GM13976 (cell line): ENCODE measurements around the gene PGS1.

Source experiments
- DNase-seq: peaks from one replicate; pipeline ENCODE4 v3.0.0; 2012; ENCODE audit warnings: low spot score
- CTCF ChIP-seq: IDR thresholded peaks from 2 replicates; pipeline ENCODE4 v1.5.1; 2012; ENCODE audit warnings: borderline replicate concordance, mild to moderate bottlenecking; ENCODE audit not compliant: insufficient read depth; ENCODE audit errors: extremely low read depth, missing control alignments, control extremely low read depth
- in situ Hi-C: fragments of 300-500 bp; cut with MboI; formaldehyde crosslinking; loops from one replicate; pipeline ENCODE4 v1.12.0; 2022; ENCODE audit warnings: low sequenced_read_pairs, mixed read lengths, inconsistent platforms; ENCODE audit not compliant: unreplicated experiment

PGS1 gene

GRCh38 chr17:78454346-78454745, 75.9 kb downstream of the PGS1 start:
- DNase-seq, result no peak
- in situ Hi-C loops, result no loop called here
- no peak for TF ChIP-seq CTCF

GRCh38 chr17:78458091-78458490, 79.6 kb downstream of the PGS1 start:
- in situ Hi-C loops, result no loop called here
- DNase-seq, result no peak

GRCh38 chr17:78458736-78459335, 80.4 kb downstream of the PGS1 start:
- no peak for DNase-seq
- no peak for TF ChIP-seq CTCF
- in situ Hi-C loops, result no loop called here

More at GRCh38 chr17:78458091-78458490, 79.6 kb downstream of the PGS1 start:
- no peak for TF ChIP-seq CTCF

GRCh38 chr17:78459696-78460095, 81.2 kb downstream of the PGS1 start:
- no peak for TF ChIP-seq CTCF
- no peak for DNase-seq
- in situ Hi-C loops, result no loop called here

- DNase-seq, result no peak
- in situ Hi-C loops, result no loop called here
- no peak for TF ChIP-seq CTCF
Measured at GRCh38 chr17:78460176-78460675, 81.8 kb downstream of the PGS1 start.

GRCh38 chr17:78460951-78461798, 82.7 kb downstream of the PGS1 start:
- no peak for DNase-seq
- in situ Hi-C loops, result no loop called here
- no peak for TF ChIP-seq CTCF

GRCh38 chr17:78461799-78462053, 83.3 kb downstream of the PGS1 start:
- TF ChIP-seq CTCF, result no peak
- in situ Hi-C loops, result no loop called here
- DNase-seq, result no peak
